ENCODE measurements around the gene EPC2. TPM values are rescaled to one million over a fixed set of nuclear protein-coding genes. Genes with fewer than 3 reads are reported as not detected.

EPC2 gene
- total and polyA plus RNA-seq, 2 experiments from 2014 or later = 6.3 to 27.0 TPM

- Histone ChIP-seq H3K9me2 (ENCODE audit: insufficient read depth) (no peaks in the 10 kb centered on the region), H3K27ac (ENCODE audit: low read depth) (no peak overlapping the region), H3K4me2 (no peak overlapping the region), H3K27me3 (ENCODE audit: insufficient read depth) (no peaks in the 10 kb centered on the region), H3F3A (replicated peaks; ENCODE audit: low read depth) (no peaks in the 10 kb centered on the region), H2AFZ (no peak overlapping the region), H4K20me1 (replicated peaks; ENCODE audit: insufficient read depth) (no peaks in the 10 kb centered on the region), H3K36me3 (ENCODE audit: insufficient read depth) (no peaks in the 10 kb centered on the region), H3K4me1 (ENCODE audit: insufficient read depth) (no peaks in the 10 kb centered on the region), H3K79me2 (replicated peaks; ENCODE audit: insufficient read depth) (no peaks in the 10 kb centered on the region), H3K4me3 (no peak overlapping the region)
- Mint-ChIP-seq H3K27ac (no peak overlapping the region), H3K9me3 (no peaks in the 10 kb centered on the region), H3K27me3 (ENCODE audit: insufficient read depth, low read depth, poor library complexity) (peaks cover 3% of the 10 kb centered on the region), H3K4me1 (no peaks in the 10 kb centered on the region), H3K36me3 (ENCODE audit: low read depth) (no peaks in the 10 kb centered on the region), H3K4me3 (no peak overlapping the region)
- TF ChIP-seq POLR2AphosphoS5 (IDR thresholded peaks at IDR 0.05; ENCODE audit: low read depth) (no peak), ZNF114 (CRISPR knock-in tag; IDR thresholded peaks at IDR 0.05) (no peak), EZH2 (IDR thresholded peaks at IDR 0.05; ENCODE audit: low read depth, unreplicated experiment) (no peak), ZNF462 (CRISPR knock-in tag; IDR thresholded peaks at IDR 0.05) (no peak), ZNF331 (CRISPR knock-in tag; IDR thresholded peaks at IDR 0.05; ENCODE audit: low read depth) (no peak), ETS1 (IDR thresholded peaks at IDR 0.05) (no peak), EZH2phosphoT487 (IDR thresholded peaks at IDR 0.05; ENCODE audit: unreplicated experiment) (no peak), CREB1 (CRISPR knock-in tag; IDR thresholded peaks at IDR 0.05; ENCODE audit: low read depth) (no peak), STAT1 (IDR thresholded peaks at IDR 0.05; ENCODE audit: unreplicated experiment) (no peak), JUNB (IDR thresholded peaks at IDR 0.05; ENCODE audit: unreplicated experiment) (no peak), CTCF (conservative IDR thresholded peaks at IDR 0.05; ENCODE audit: low read depth in 2 of 2) (no peak), REST (IDR thresholded peaks at IDR 0.05; ENCODE audit: unreplicated experiment) (no peak)
- DNase-seq (ENCODE audit: low spot score) (no peak), ATAC-seq (no peak)
These were observed 9.8 kb upstream of the EPC2 start for GRCh38 chr2:148634749-148635148.

Data from GM23338 (cell line).